H9 (cell line): Measurements from ENCODE around the gene TBC1D24. TPM values are rescaled to one million over a fixed set of nuclear protein-coding genes. Genes with fewer than 3 reads are reported as not detected.

Source experiments
- DNase-seq: peaks from one replicate; pipeline ENCODE4 v3.0.0-alpha.2; 2017
- H2AFZ ChIP-seq: one replicate; pipeline ENCODE4 v1.6.1; 2013; ENCODE audit warnings: mild to moderate bottlenecking, low read length, control low read depth, moderate library complexity
- H2AK5ac ChIP-seq: 2 replicates; pipeline ENCODE4 v1.6.1; 2013; ENCODE audit warnings: low read length, control low read depth, mixed read lengths; ENCODE audit not compliant: insufficient read length
- H2BK120ac ChIP-seq: one replicate; pipeline ENCODE4 v1.6.1; 2013; ENCODE audit warnings: low read depth, mild to moderate bottlenecking, low read length, control low read depth, inconsistent platforms; ENCODE audit not compliant: poor library complexity, severe bottlenecking
- H2BK12ac ChIP-seq: 2 replicates; pipeline ENCODE4 v1.6.1; 2013; ENCODE audit warnings: low read length, control low read depth, mixed read lengths, low read depth; ENCODE audit not compliant: insufficient read length
- H2BK15ac ChIP-seq: 2 replicates; pipeline ENCODE4 v1.6.1; 2013; ENCODE audit warnings: low read depth, low read length, control low read depth
- H2BK20ac ChIP-seq: one replicate; pipeline ENCODE4 v1.6.1; 2013; ENCODE audit warnings: low read depth, mild to moderate bottlenecking, low read length, control low read depth, inconsistent platforms; ENCODE audit not compliant: poor library complexity, severe bottlenecking
- H2BK5ac ChIP-seq: 2 replicates; pipeline ENCODE4 v1.6.1; 2013; ENCODE audit warnings: low read length, control low read depth, mixed read lengths; ENCODE audit not compliant: insufficient read length
- H3K14ac ChIP-seq: 2 replicates; pipeline ENCODE4 v1.6.1; 2013; ENCODE audit warnings: low read length, control low read depth; ENCODE audit not compliant: insufficient read depth
- H3K18ac ChIP-seq: 2 replicates; pipeline ENCODE4 v1.6.1; 2013; ENCODE audit warnings: low read depth, mild to moderate bottlenecking, mixed read lengths, low read length, control low read depth; ENCODE audit not compliant: insufficient read length
- H3K23ac ChIP-seq: 2 replicates; pipeline ENCODE4 v1.6.1; 2013; ENCODE audit warnings: low read length, control low read depth, mixed read lengths, low read depth; ENCODE audit not compliant: insufficient read length
- H3K23me2 ChIP-seq: 2 replicates; pipeline ENCODE4 v1.6.1; 2013; ENCODE audit warnings: low read depth, mild to moderate bottlenecking, mixed read lengths, low read length, control low read depth; ENCODE audit not compliant: insufficient read length, poor library complexity, severe bottlenecking
- H3K27ac ChIP-seq: 2 replicates; pipeline ENCODE4 v1.5.1; 2013; ENCODE audit warnings: low read length, control low read depth, mixed read lengths, low read depth; ENCODE audit not compliant: insufficient read length
- H3K27me3 ChIP-seq: 2 replicates; pipeline ENCODE4 v1.6.1; 2013; ENCODE audit warnings: low read length, control low read depth, inconsistent platforms; ENCODE audit not compliant: insufficient read depth
- H3K4ac ChIP-seq: 2 replicates; pipeline ENCODE4 v1.6.1; 2013; ENCODE audit warnings: low read depth, mild to moderate bottlenecking, control low read depth, inconsistent platforms, low read length, moderate library complexity
- H3K4me1 ChIP-seq: 2 replicates; pipeline ENCODE4 v1.6.1; 2013; ENCODE audit warnings: low read length, control low read depth, inconsistent platforms; ENCODE audit not compliant: insufficient read depth
- H3K4me2 ChIP-seq: 2 replicates; pipeline ENCODE4 v1.6.1; 2013; ENCODE audit warnings: low read length, control low read depth, mixed read lengths; ENCODE audit not compliant: insufficient read length, insufficient read depth
- H3K56ac ChIP-seq: 2 replicates; pipeline ENCODE4 v1.6.1; 2013; ENCODE audit warnings: low read depth, mild to moderate bottlenecking, mixed read lengths, low read length, control low read depth; ENCODE audit not compliant: insufficient read length
- H3K79me1 ChIP-seq: 2 replicates; pipeline ENCODE4 v1.6.1; 2013; ENCODE audit warnings: low read depth, mild to moderate bottlenecking, moderate library complexity, low read length, control low read depth, inconsistent platforms; ENCODE audit not compliant: insufficient read depth, poor library complexity, severe bottlenecking
- H3K79me2 ChIP-seq: 2 replicates; pipeline ENCODE4 v1.6.1; 2013; ENCODE audit warnings: low read length, control low read depth, inconsistent platforms; ENCODE audit not compliant: insufficient read depth
- H3K9ac ChIP-seq: 2 replicates; pipeline ENCODE4 v1.6.1; 2013; ENCODE audit warnings: low read length, control low read depth, mixed read lengths; ENCODE audit not compliant: insufficient read length; ENCODE audit errors: extremely low read depth
- H3K9me3 ChIP-seq: one replicate; pipeline ENCODE4 v1.6.1; 2013; ENCODE audit warnings: low read depth, low read length, inconsistent platforms; ENCODE audit not compliant: control insufficient read depth
- H3T11ph ChIP-seq: one replicate; pipeline ENCODE4 v1.6.1; 2013; ENCODE audit warnings: mild to moderate bottlenecking, low read length, control low read depth, inconsistent platforms
- H4K20me1 ChIP-seq: one replicate; pipeline ENCODE4 v1.6.1; 2013; ENCODE audit not compliant: control insufficient read depth, insufficient read length, insufficient read depth
- H4K5ac ChIP-seq: 2 replicates; pipeline ENCODE4 v1.6.1; 2013; ENCODE audit warnings: low read depth, mild to moderate bottlenecking, mixed read lengths, low read length, control low read depth; ENCODE audit not compliant: insufficient read length
- H4K8ac ChIP-seq: replicated peaks from 2 replicates; pipeline ENCODE4 v1.6.1; 2013; ENCODE audit warnings: low read length, control low read depth, mixed read lengths, low read depth; ENCODE audit not compliant: insufficient read length
- H4K91ac ChIP-seq: 2 replicates; pipeline ENCODE4 v1.6.1; 2013; ENCODE audit warnings: low read depth, mild to moderate bottlenecking, moderate library complexity, mixed read lengths, low read length, control low read depth; ENCODE audit not compliant: insufficient read length
- H3K27ac Mint-ChIP-seq, 3 experiments: 2 replicates in 2 of 3; 3 replicates in 1 of 3; pipeline ENCODE4 v1.8.0; 2020 to 2021; ENCODE audit warnings: mixed read lengths in 3 of 3, mild to moderate bottlenecking in 1 of 3, moderate library complexity in 1 of 3
- H3K27me3 Mint-ChIP-seq: 2 replicates; pipeline ENCODE4 v1.8.0; 2021; ENCODE audit warnings: low read depth, mild to moderate bottlenecking, moderate library complexity, mixed read lengths
- H3K36me3 Mint-ChIP-seq, 3 experiments: 2 replicates in 2 of 3; 3 replicates in 1 of 3; pipeline ENCODE4 v1.8.0; 2020 to 2021; ENCODE audit warnings: low read depth in 3 of 3, mixed read lengths in 3 of 3; ENCODE audit not compliant: insufficient read depth in 1 of 3
- H3K4me1 Mint-ChIP-seq, 2 experiments: 2 replicates each; pipeline ENCODE4 v1.8.0; 2020; ENCODE audit warnings: mixed read lengths in 2 of 2
- H3K4me3 Mint-ChIP-seq, 2 experiments: 2 replicates in 1 of 2; 3 replicates in 1 of 2; pipeline ENCODE4 v1.8.0; 2020 to 2021; ENCODE audit warnings: mild to moderate bottlenecking in 2 of 2, mixed read lengths in 2 of 2, moderate library complexity in 1 of 2
- H3K9me3 Mint-ChIP-seq, 2 experiments: 2 replicates in 1 of 2; 3 replicates in 1 of 2; pipeline ENCODE4 v1.8.0; 2020; ENCODE audit warnings: mild to moderate bottlenecking in 2 of 2, mixed read lengths in 2 of 2, moderate library complexity in 1 of 2
- CTCF ChIP-seq: fragments of 200-600 bp; sonication (generic); conservative IDR thresholded peaks from 3 replicates; pipeline ENCODE4 v1.8.0; 2021; ENCODE audit warnings: antibody characterized with exemption, mild to moderate bottlenecking
- WGBS: extraction: QIAGEN DNeasy Blood & Tissue Kit; methylation state at CpG from one replicate; pipeline ENCODE4 v1.1.7; 2013; ENCODE audit warnings: missing lambda C conversion rate, low lambda C conversion rate, mixed read lengths; ENCODE audit not compliant: insufficient read length; ENCODE audit errors: extremely low coverage; 5-methylcytosine and 5-hydroxymethylcytosine counted together
- total RNA-seq: library from RNA; stranded (reverse); gene quantifications from 2 replicates; pipeline ENCODE4 v1.2.1, GENCODE V29; 2021

Gene TBC1D24
- total RNA-seq, 1 experiment from 2014 or later: 19.0 TPM

DNA sequence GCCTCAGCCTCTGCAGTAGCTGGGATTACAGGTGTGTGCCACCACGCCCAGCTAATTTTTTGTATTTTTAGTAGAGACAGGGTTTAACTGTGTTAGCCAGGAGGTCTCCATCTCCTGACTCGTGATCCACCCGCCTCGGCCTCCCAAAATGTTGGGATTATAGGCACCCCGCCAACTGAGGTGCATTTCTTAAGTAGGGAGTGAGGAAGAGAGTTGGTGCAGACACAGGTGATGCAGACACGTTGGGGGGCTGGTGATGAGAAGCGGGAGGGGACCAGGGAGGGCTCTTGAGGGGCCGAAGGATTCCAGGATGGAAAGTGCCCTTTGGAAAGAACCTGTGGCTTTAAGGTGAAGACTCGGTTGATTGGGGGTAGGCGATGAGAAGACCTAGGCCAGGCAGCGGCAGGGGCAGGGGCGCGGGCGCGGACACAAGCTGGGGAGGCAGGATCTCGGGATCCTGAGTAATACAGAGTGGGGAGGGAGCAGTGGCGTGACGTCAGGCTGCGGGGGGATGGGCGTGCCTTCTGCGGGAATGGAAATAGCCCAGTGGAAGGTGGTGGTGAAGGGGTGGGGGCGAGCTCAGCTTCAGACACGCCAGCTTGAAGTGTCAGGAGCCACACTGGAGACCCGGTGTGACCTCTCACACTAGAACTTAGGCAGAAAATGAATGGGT lies 36.3 kb downstream of the TBC1D24 start:
- no peak overlapping the region for H2BK15ac ChIP-seq
- no peaks in the 10 kb centered on the region for H3K9me3 ChIP-seq
- H3K36me3 Mint-ChIP-seq: peaks cover 0 to 1% (median under 1%) of the 10 kb centered on the region in 3 experiments; a peak in 4 of 7 replicates
- no peak overlapping the region for H3K4me2 ChIP-seq
- H2BK5ac ChIP-seq: no peak overlapping the region
- H3K23me2 ChIP-seq: peaks cover 14% of the 10 kb centered on the region
- H4K20me1 ChIP-seq: no peaks in the 10 kb centered on the region
- no peak overlapping the region for H2BK12ac ChIP-seq
- H4K91ac ChIP-seq: no peak overlapping the region
- no peak overlapping the region for H3K56ac ChIP-seq
- peak overlapping the region in 1 of 3 experiments; percentile 6; a peak in 1 of 7 replicates for H3K27ac Mint-ChIP-seq
- H3K18ac ChIP-seq: no peak overlapping the region
- H4K8ac ChIP-seq: no peak overlapping the region
- H3K27ac ChIP-seq: no peak overlapping the region
- no peaks in the 10 kb centered on the region; a peak in 1 of 5 replicates for H3K9me3 Mint-ChIP-seq
- DNase-seq: peak; percentile 57
- peaks cover 3% of the 10 kb centered on the region; the same call in 1 of the 2 replicates for H3K4me1 ChIP-seq
- H3K9ac ChIP-seq: no peak overlapping the region
- no peaks in the 10 kb centered on the region for H3K27me3 ChIP-seq
- H3K4me1 Mint-ChIP-seq: peaks cover 35 to 49% of the 10 kb centered on the region in 2 experiments
- no peak overlapping the region for H2BK20ac ChIP-seq
- no peak for TF ChIP-seq CTCF
- H3K4ac ChIP-seq: no peak overlapping the region
- no peak overlapping the region for H3K23ac ChIP-seq
- peak overlapping the region; percentile 24 to 48; a peak in 3 of 5 replicates for H3K4me3 Mint-ChIP-seq
- H3K27me3 Mint-ChIP-seq: peaks cover 5% of the 10 kb centered on the region
- no peak overlapping the region for H2AFZ ChIP-seq
- H2AK5ac ChIP-seq: no peak overlapping the region
- no CpG with 5 or more reads among the region's 24 CpGs for WGBS
- no peak overlapping the region for H3T11ph ChIP-seq
- H3K79me1 ChIP-seq: no peaks in the 10 kb centered on the region
- no peak overlapping the region; the same call in 1 of the 2 replicates for H3K14ac ChIP-seq
- peaks cover 18% of the 10 kb centered on the region; the same call in 1 of the 2 replicates for H3K79me2 ChIP-seq
- no peak overlapping the region for H4K5ac ChIP-seq
- no peak overlapping the region for H2BK120ac ChIP-seq
